ENCODE data around the gene CDH5.

The CDH5 gene

GRCh38 chr16:66377324-66377723 is 10.8 kb downstream of the CDH5 start:
- Histone ChIP-seq H3K36me3 (ENCODE audit: control insufficient read depth, low read depth, low read length) (no peaks in the 10 kb centered on the region), H3K4me3 (ENCODE audit: low read length) (no peak overlapping the region), H3K9ac (ENCODE audit: low read length) (no peak overlapping the region), H3K27me3 (ENCODE audit: control insufficient read depth, insufficient read depth, low read length) (no peaks in the 10 kb centered on the region), H3K9me3 (ENCODE audit: control insufficient read depth, low read depth, low read length) (no peaks in the 10 kb centered on the region), H3K4me1 (ENCODE audit: control insufficient read depth, low read depth, low read length) (peaks cover 4% of the 10 kb centered on the region), H3K27ac (ENCODE audit: low read length) (no peak overlapping the region)

GRCh38 chr16:66378741-66379570 is 12.5 kb downstream of the CDH5 start:
- no peak overlapping the region for H3K9ac ChIP-seq (ENCODE audit: low read length)
- peaks cover 13% of the 10 kb centered on the region for H3K4me1 ChIP-seq (ENCODE audit: control insufficient read depth, low read depth, low read length)
- no peaks in the 10 kb centered on the region for H3K9me3 ChIP-seq (ENCODE audit: control insufficient read depth, low read depth, low read length)
- H3K36me3 ChIP-seq (ENCODE audit: control insufficient read depth, low read depth, low read length): no peaks in the 10 kb centered on the region
- H3K27me3 ChIP-seq (ENCODE audit: control insufficient read depth, insufficient read depth, low read length): no peaks in the 10 kb centered on the region
- H3K27ac ChIP-seq (ENCODE audit: low read length): no peak overlapping the region
- H3K4me3 ChIP-seq (ENCODE audit: low read length): no peak overlapping the region

DNA sequence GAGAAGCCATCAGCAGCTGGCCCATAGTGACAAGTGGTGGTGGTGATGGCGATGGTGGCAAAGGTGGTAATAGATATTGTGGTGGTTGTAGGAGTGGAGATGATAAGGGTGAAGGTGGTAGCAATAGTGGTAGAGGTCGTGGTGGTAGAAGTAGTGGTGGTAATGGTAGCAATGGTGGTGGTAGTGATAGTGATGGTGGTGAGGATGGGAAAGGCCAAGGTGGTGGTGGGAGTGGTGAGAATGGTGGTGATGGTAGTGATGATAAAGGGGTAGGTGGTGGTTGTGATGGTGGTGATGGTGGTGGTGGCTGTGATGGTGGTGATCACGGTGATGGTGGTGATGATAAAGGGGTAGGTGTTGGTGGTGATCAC is 13.1 kb downstream of the CDH5 start:
- H3K9me3 ChIP-seq (ENCODE audit: control insufficient read depth, low read depth, low read length): no peaks in the 10 kb centered on the region
- H3K4me1 ChIP-seq (ENCODE audit: control insufficient read depth, low read depth, low read length): peaks cover 13% of the 10 kb centered on the region
- H3K36me3 ChIP-seq (ENCODE audit: control insufficient read depth, low read depth, low read length): no peaks in the 10 kb centered on the region
- H3K27ac ChIP-seq (ENCODE audit: low read length): no peak overlapping the region
- no peak overlapping the region for H3K4me3 ChIP-seq (ENCODE audit: low read length)
- H3K27me3 ChIP-seq (ENCODE audit: control insufficient read depth, insufficient read depth, low read length): no peaks in the 10 kb centered on the region
- no peak overlapping the region for H3K9ac ChIP-seq (ENCODE audit: low read length)

GRCh38 chr16:66380421-66380820 is 13.9 kb downstream of the CDH5 start:
- Histone ChIP-seq H3K27ac (ENCODE audit: low read length) (no peak overlapping the region), H3K9ac (ENCODE audit: low read length) (no peak overlapping the region), H3K27me3 (ENCODE audit: control insufficient read depth, insufficient read depth, low read length) (no peaks in the 10 kb centered on the region), H3K4me1 (ENCODE audit: control insufficient read depth, low read depth, low read length) (peaks cover 13% of the 10 kb centered on the region), H3K9me3 (ENCODE audit: control insufficient read depth, low read depth, low read length) (no peaks in the 10 kb centered on the region), H3K36me3 (ENCODE audit: control insufficient read depth, low read depth, low read length) (no peaks in the 10 kb centered on the region), H3K4me3 (ENCODE audit: low read length) (no peak overlapping the region)

DNA sequence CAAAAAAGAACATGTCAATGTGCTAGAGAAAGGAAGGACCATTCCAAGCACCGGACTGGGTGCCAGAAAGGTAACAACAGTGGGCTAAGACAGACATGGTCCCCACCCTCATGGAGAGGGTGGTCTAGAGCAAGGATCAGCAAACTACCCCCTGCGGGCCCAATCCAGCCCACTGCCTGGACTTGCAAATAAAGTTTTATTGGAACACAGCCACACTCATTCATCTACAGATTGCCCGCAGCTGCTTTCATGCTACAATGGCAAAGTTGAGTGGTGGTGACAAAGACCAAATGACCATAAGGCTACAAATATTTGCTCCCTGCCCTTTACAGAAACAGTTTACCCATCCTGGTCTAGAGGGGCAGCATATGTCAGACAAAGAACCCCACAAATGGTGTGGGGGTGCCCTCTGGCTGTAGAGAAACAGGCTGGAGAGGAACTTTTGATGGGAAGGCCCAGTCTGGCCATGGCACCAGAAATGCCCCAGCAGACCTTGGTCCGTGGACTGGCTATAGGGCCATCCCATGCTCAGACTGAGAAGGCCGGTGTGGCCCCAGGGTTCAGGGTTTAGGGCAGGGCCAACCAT is 15.2 kb downstream of the CDH5 start:
- Histone ChIP-seq H3K9me3 (ENCODE audit: control insufficient read depth, low read depth, low read length) (no peaks in the 10 kb centered on the region), H3K27ac (ENCODE audit: low read length) (no peak overlapping the region), H3K36me3 (ENCODE audit: control insufficient read depth, low read depth, low read length) (no peaks in the 10 kb centered on the region), H3K4me3 (ENCODE audit: low read length) (no peak overlapping the region), H3K9ac (ENCODE audit: low read length) (no peak overlapping the region), H3K27me3 (ENCODE audit: control insufficient read depth, insufficient read depth, low read length) (no peaks in the 10 kb centered on the region), H3K4me1 (ENCODE audit: control insufficient read depth, low read depth, low read length) (peaks cover 9% of the 10 kb centered on the region)

GRCh38 chr16:66382171-66382965 is 15.9 kb downstream of the CDH5 start:
- Histone ChIP-seq H3K27ac (ENCODE audit: low read length) (peak overlapping the region; percentile 12), H3K9ac (ENCODE audit: low read length) (no peak overlapping the region), H3K4me1 (ENCODE audit: control insufficient read depth, low read depth, low read length) (peaks cover 9% of the 10 kb centered on the region), H3K36me3 (ENCODE audit: control insufficient read depth, low read depth, low read length) (no peaks in the 10 kb centered on the region), H3K4me3 (ENCODE audit: low read length) (no peak overlapping the region), H3K9me3 (ENCODE audit: control insufficient read depth, low read depth, low read length) (no peaks in the 10 kb centered on the region), H3K27me3 (ENCODE audit: control insufficient read depth, insufficient read depth, low read length) (no peaks in the 10 kb centered on the region)

DNA sequence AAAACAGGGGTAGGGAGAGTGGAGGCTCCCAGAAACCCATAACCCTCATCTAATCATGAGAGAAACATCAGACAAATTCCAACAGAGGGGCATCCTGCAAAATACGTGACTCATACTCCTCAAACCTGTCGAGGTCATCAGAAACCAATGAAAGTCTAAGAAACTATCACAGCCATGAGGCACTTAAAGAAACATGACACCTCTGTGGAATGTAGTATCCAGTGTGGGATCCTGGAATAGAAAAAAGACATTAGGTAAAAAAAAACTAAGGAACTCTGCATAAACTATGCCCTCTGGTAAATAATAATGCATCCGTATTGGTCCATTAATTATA is 16.4 kb downstream of the CDH5 start:
- H3K36me3 ChIP-seq (ENCODE audit: control insufficient read depth, low read depth, low read length): no peaks in the 10 kb centered on the region
- peaks cover 9% of the 10 kb centered on the region for H3K4me1 ChIP-seq (ENCODE audit: control insufficient read depth, low read depth, low read length)
- no peak overlapping the region for H3K9ac ChIP-seq (ENCODE audit: low read length)
- no peaks in the 10 kb centered on the region for H3K27me3 ChIP-seq (ENCODE audit: control insufficient read depth, insufficient read depth, low read length)
- H3K4me3 ChIP-seq (ENCODE audit: low read length): no peak overlapping the region
- no peak overlapping the region for H3K27ac ChIP-seq (ENCODE audit: low read length)
- H3K9me3 ChIP-seq (ENCODE audit: control insufficient read depth, low read depth, low read length): no peaks in the 10 kb centered on the region

GRCh38 chr16:66383551-66383950 is 17.1 kb downstream of the CDH5 start:
- H3K4me1 ChIP-seq (ENCODE audit: control insufficient read depth, low read depth, low read length): peaks cover 9% of the 10 kb centered on the region
- H3K27ac ChIP-seq (ENCODE audit: low read length): no peak overlapping the region
- no peaks in the 10 kb centered on the region for H3K27me3 ChIP-seq (ENCODE audit: control insufficient read depth, insufficient read depth, low read length)
- H3K9ac ChIP-seq (ENCODE audit: low read length): no peak overlapping the region
- H3K36me3 ChIP-seq (ENCODE audit: control insufficient read depth, low read depth, low read length): no peaks in the 10 kb centered on the region
- H3K4me3 ChIP-seq (ENCODE audit: low read length): no peak overlapping the region
- H3K9me3 ChIP-seq (ENCODE audit: control insufficient read depth, low read depth, low read length): no peaks in the 10 kb centered on the region

GRCh38 chr16:66385415-66385814 is 18.9 kb downstream of the CDH5 start:
- no peak overlapping the region for H3K4me3 ChIP-seq (ENCODE audit: low read length)
- no peaks in the 10 kb centered on the region for H3K27me3 ChIP-seq (ENCODE audit: control insufficient read depth, insufficient read depth, low read length)
- no peaks in the 10 kb centered on the region for H3K9me3 ChIP-seq (ENCODE audit: control insufficient read depth, low read depth, low read length)
- H3K9ac ChIP-seq (ENCODE audit: low read length): no peak overlapping the region
- no peaks in the 10 kb centered on the region for H3K36me3 ChIP-seq (ENCODE audit: control insufficient read depth, low read depth, low read length)
- peaks cover 9% of the 10 kb centered on the region for H3K4me1 ChIP-seq (ENCODE audit: control insufficient read depth, low read depth, low read length)
- H3K27ac ChIP-seq (ENCODE audit: low read length): no peak overlapping the region

GRCh38 chr16:66386629-66387622 is 20.4 kb downstream of the CDH5 start:
- Histone ChIP-seq H3K9ac (ENCODE audit: low read length) (no peak overlapping the region), H3K27ac (ENCODE audit: low read length) (no peak overlapping the region), H3K36me3 (ENCODE audit: control insufficient read depth, low read depth, low read length) (no peaks in the 10 kb centered on the region), H3K4me1 (ENCODE audit: control insufficient read depth, low read depth, low read length) (peaks cover 9% of the 10 kb centered on the region), H3K4me3 (ENCODE audit: low read length) (no peak overlapping the region), H3K9me3 (ENCODE audit: control insufficient read depth, low read depth, low read length) (no peaks in the 10 kb centered on the region), H3K27me3 (ENCODE audit: control insufficient read depth, insufficient read depth, low read length) (no peaks in the 10 kb centered on the region)

- Histone ChIP-seq H3K27me3 (ENCODE audit: control insufficient read depth, insufficient read depth, low read length) (no peaks in the 10 kb centered on the region), H3K27ac (ENCODE audit: low read length) (no peak overlapping the region), H3K36me3 (ENCODE audit: control insufficient read depth, low read depth, low read length) (no peaks in the 10 kb centered on the region), H3K4me1 (ENCODE audit: control insufficient read depth, low read depth, low read length) (peaks cover 3% of the 10 kb centered on the region), H3K4me3 (ENCODE audit: low read length) (no peak overlapping the region), H3K9ac (ENCODE audit: low read length) (no peak overlapping the region), H3K9me3 (ENCODE audit: control insufficient read depth, low read depth, low read length) (no peaks in the 10 kb centered on the region)
These were observed 21.4 kb downstream of the CDH5 start for GRCh38 chr16:66387817-66388332.

Measured in iPS-18a (cell line).